ENCODE measurements around the gene CST2. TPM values are rescaled to one million over a fixed set of nuclear protein-coding genes. Genes with fewer than 3 reads are reported as not detected.
"Not testable (repeated sequence)": the region's sequence is repeated elsewhere in the genome, so short reads cannot be mapped to it uniquely, and the experiment has no call there.

Gene CST2
- total RNA-seq, 1 donor from 2014 or later, result not detected

GRCh38 chr20:23799216-23799847 lies 27.2 kb downstream of the CST2 start:
- peak; percentile 9 for DNase-seq (ENCODE audit: low read depth)
- H3K27me3 ChIP-seq (ENCODE audit: control insufficient read depth, insufficient read depth, low read length); FAIRE-seq; H3K4me3 ChIP-seq (ENCODE audit: low read depth, low read length); H3K36me3 ChIP-seq (ENCODE audit: control insufficient read depth, insufficient read depth, low read length): not testable (repeated sequence)
- TF ChIP-seq CTCF (IDR thresholded peaks at IDR 0.05; ENCODE audit: insufficient read depth, low read length, severe bottlenecking), result peak; percentile 64

GRCh38 chr20:23795526-23795925 lies 31.0 kb downstream of the CST2 start:
- H3K36me3 ChIP-seq (ENCODE audit: control insufficient read depth, insufficient read depth, low read length), result no peaks in the 10 kb centered on the region
- no peak for FAIRE-seq
- no peaks in the 10 kb centered on the region for H3K27me3 ChIP-seq (ENCODE audit: control insufficient read depth, insufficient read depth, low read length)
- DNase-seq (ENCODE audit: low read depth), result no peak
- H3K4me3 ChIP-seq (ENCODE audit: low read depth, low read length), result no peak overlapping the region
- TF ChIP-seq CTCF (IDR thresholded peaks at IDR 0.05; ENCODE audit: insufficient read depth, low read length, severe bottlenecking), result no peak

- no peak for TF ChIP-seq CTCF (IDR thresholded peaks at IDR 0.05; ENCODE audit: insufficient read depth, low read length, severe bottlenecking)
- no peaks in the 10 kb centered on the region for H3K27me3 ChIP-seq (ENCODE audit: control insufficient read depth, insufficient read depth, low read length)
- H3K4me3 ChIP-seq (ENCODE audit: low read depth, low read length), result no peak overlapping the region
- no peak for DNase-seq (ENCODE audit: low read depth)
- no peaks in the 10 kb centered on the region for H3K36me3 ChIP-seq (ENCODE audit: control insufficient read depth, insufficient read depth, low read length)
- FAIRE-seq, result no peak
Observed at GRCh38 chr20:23794841-23795240, 31.7 kb downstream of the CST2 start.

GRCh38 chr20:23794065-23794464 lies 32.5 kb downstream of the CST2 start:
- H3K27me3 ChIP-seq (ENCODE audit: control insufficient read depth, insufficient read depth, low read length), result no peaks in the 10 kb centered on the region
- H3K36me3 ChIP-seq (ENCODE audit: control insufficient read depth, insufficient read depth, low read length), result no peaks in the 10 kb centered on the region
- no peak for TF ChIP-seq CTCF (IDR thresholded peaks at IDR 0.05; ENCODE audit: insufficient read depth, low read length, severe bottlenecking)
- no peak overlapping the region for H3K4me3 ChIP-seq (ENCODE audit: low read depth, low read length)
- FAIRE-seq (no peak), DNase-seq (ENCODE audit: low read depth) (no peak)

- FAIRE-seq (peak; percentile 92), DNase-seq (ENCODE audit: low read depth) (no peak)
- Histone ChIP-seq H3K36me3 (ENCODE audit: control insufficient read depth, insufficient read depth, low read length) (no peaks in the 10 kb centered on the region), H3K4me3 (ENCODE audit: low read depth, low read length) (no peak overlapping the region), H3K27me3 (ENCODE audit: control insufficient read depth, insufficient read depth, low read length) (no peaks in the 10 kb centered on the region)
- TF ChIP-seq CTCF (IDR thresholded peaks at IDR 0.05; ENCODE audit: insufficient read depth, low read length, severe bottlenecking), result no peak
Observed at GRCh38 chr20:23783447-23783846, 43.1 kb downstream of the CST2 start.

Measured in bronchial epithelial cell (primary cell).